ENCODE measurements around the gene SYNPO2.

Gene SYNPO2

DNA sequence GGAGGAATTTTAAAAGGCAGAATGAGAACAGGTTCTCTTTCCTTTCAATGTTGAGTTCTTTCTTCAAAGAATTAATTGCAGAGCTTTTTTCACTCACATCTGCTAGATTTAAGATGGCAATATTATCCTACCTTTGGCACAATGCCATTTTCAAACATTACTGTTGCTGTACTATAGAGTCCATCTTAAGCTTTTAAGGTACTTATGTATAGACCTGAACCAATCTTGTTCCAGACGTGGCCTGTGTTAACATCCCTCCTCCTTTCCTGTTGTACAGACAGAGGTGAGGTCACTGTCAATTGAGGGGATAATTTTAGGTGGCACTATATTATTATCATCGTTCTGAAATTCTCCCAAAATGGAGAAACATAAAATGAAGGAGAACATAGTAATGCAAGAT is 194.0 kb downstream of the SYNPO2 start:
- ATAC-seq, result no peak

- no peak for ATAC-seq
Observed at GRCh38 chr4:119084513-119084912, 195.9 kb downstream of the SYNPO2 start.

DNA sequence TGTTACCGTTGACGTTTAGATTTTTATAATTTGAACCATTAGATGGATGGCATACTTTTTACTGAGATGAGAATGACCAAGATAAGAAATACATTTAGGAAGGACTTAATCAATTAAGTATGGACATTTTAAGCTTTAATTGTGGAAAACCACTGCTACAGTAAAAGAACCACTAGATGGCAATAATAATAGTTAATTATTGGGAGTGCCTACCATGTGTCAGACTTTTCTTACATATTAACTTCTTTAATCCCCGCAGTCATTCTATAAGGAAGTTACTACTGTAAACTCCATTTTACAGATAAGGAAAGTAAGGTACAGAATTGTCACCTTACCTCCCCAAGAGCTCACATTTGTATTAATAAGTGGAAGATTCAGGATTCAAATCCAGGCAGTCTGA is 198.5 kb downstream of the SYNPO2 start:
- no peak for ATAC-seq

DNA sequence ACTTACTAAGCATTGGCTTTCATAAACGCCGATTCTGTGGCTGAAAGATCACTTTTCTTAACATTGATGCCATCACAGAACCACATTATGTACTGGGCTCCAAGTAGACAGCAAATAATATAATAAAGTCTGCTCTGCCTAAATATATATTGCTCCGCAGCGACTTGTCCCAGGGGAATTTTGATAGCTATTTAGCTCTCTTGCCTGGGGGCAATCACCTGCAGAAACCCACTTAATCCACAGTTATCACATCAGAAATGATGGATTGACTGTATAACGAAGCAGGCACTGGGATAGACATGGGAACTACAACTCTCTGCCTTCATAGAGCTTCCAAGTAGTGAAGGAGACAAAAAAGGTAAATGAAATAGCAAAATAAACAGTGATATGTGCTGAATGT is 199.0 kb downstream of the SYNPO2 start:
- ATAC-seq, result no peak

GRCh38 chr4:119093042-119093827 is 204.6 kb downstream of the SYNPO2 start:
- ATAC-seq, result no peak

DNA sequence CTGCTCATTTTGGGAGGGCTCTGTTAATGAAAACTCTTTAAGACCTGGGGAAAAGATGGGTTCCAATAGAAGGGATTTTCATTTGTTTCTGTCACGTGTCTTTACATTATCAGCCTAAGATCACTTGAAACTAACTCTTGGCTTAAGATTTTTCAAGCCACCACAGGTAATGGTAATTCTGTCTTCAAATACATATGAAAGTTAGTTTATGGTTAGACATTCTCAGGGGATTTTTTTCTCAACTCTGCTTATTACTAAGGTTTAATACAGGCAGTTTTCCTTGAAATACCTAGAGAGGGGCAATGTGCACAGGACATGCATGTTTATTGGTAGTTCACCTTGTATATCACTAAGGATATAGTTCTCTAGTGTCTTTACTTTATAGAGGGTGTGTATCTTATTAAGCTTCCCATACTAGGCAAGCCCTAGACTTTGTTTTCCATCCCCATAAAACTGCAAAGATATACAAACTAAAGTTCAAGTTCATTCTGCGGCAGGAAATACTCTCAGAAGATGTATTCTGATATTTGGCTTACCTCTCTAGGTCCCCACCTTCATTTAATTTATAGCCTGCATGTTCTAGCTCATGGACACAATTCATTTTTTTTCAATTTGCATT is 208.7 kb downstream of the SYNPO2 start:
- no peak for ATAC-seq

GRCh38 chr4:119098306-119098705 is 209.7 kb downstream of the SYNPO2 start:
- ATAC-seq, result no peak

- no peak for ATAC-seq
Observed at GRCh38 chr4:119099227-119099810, 210.7 kb downstream of the SYNPO2 start.

DNA sequence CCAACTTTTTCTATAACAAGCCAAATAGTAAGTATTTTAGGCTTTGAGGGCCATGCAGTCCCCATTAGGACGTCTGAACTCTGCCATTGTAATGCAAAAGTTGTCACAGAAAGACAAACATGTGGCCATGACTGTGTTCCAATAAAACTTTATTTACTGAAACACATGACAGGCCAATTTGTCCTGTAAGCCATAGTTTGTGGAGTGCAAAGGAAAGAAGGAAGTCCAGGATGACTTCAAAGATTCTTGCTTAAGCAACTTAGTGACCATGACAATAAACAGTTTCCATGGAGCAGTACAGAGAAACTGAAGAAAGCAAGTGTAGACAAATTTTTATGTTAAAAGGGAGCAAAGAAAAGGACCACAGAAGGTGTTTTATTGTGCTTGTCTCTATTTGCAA is 212.0 kb downstream of the SYNPO2 start:
- ATAC-seq, result no peak

DNA sequence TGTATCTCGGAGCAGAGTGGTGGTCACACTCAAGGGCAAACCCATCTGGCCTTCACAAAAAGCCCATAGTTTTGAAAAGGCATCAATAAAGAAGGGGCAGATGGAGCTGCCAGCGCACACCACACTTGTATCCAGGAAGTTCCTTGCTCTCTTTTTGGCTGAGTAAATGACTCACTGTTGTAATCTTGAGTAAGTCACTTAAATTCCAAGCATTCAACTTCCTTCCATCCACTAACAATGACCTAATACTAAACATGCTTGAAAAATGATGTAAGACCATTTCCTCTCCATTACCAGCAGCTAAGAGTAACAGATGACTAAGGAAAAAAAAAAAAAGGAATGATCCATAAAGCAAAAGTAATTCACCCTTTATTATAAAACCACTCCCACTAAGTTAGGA is 214.6 kb downstream of the SYNPO2 start:
- ATAC-seq, result no peak

DNA sequence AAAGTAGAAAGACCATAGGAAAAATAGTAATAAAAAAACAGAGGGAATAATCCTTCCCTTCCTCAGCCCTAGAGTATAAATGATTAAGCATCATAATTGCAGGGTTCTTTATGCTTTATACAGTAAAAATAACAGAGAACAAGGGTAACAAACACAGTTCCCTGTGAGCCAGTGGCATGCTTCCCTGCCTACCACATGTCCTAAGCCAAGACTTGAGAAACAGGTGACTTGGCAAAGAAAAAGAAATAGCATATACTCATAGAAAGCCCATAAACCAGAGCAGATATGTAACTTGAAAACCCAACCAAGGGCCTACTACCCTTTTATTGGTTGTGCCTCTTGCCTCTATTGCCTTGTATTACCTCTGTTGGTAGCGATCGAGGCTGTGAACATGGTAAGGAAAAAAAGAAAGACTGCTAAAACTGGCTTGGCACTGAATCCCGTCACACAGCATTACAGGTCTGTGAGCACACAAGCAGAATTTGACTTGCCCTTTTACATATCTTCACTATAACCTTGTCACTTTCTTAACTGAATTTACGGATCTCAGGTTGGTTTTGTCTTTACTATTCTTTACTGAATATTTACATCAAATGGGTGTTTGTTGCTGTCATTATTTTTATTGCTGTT is 216.1 kb downstream of the SYNPO2 start:
- no peak for ATAC-seq

- no peak for ATAC-seq
Observed at GRCh38 chr4:119105605-119106004, 217.0 kb downstream of the SYNPO2 start.

DNA sequence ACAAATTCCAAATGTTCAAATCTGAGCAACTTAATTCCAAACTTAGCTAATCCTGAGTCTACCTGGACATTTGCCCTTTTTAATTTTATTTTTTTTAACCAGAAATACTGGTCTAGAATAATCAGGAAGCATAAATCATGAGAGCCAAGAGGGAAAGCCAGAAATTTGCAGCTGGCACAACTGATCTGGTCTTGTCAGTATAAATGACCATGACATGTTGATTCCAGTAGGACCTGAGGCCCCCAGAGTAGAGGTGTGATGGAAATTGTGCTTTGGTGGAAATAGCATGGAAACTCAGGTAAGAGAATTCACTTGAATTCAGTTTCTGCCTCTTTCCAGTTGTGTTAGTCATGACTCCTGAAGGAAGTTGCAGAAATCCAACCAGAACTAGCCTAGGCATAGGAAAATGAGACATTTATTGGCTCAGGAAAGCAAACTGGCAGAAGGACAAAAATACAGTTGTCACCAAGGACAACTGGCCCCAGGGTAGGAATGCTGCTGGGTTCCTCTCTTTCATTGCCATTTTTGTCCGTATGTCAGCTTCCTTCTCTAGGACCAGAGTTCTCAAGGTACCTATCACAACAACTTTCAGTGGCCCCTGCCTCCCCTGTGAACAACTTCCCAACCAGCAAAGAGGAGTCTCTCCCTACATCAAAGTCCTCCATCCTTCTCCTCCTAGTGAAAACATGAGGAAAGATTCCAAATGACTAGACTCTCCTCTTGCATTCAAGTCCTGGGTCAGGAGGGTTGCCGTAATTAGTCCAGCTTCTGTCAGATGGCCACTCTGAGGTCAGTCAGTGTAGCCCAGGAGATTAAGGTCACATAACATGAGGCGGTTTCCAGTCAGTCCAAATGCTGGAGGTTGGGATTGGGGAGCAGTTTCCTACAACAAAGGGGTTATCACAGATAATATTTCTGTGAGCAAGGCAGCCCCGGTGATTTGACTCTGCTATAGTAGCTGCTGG is 217.7 kb downstream of the SYNPO2 start:
- ATAC-seq, result no peak

- no peak for ATAC-seq
Observed at GRCh38 chr4:119110121-119110520, 221.5 kb downstream of the SYNPO2 start.
